SK-N-SH (cell line): Measurements from ENCODE around the gene KDM4F. TPM values are rescaled to one million over a fixed set of nuclear protein-coding genes. Genes with fewer than 3 reads are reported as not detected.

Experiments used
- CTCF ChIA-PET: fragments of 300-600, 350-600 bp; formaldehyde crosslinking; extraction: SDS; loops from one replicate; lab custom pipeline; 2021; lab: Yijun Ruan, JAX
- POLR2A ChIA-PET: fragments of 350-600 bp; sonication (Branson Sonifier 250); formaldehyde crosslinking; extraction: SDS; loops from one replicate; lab custom pipeline; 2020; ENCODE audit warnings: antibody characterized with exemption, inconsistent platforms; lab: Yijun Ruan, JAX
- DNase-seq: peaks from one replicate; pipeline ENCODE4 v3.0.0; 2012
- H2AFZ ChIP-seq: fragments of 200-600 bp; sonication (generic); 2 replicates; pipeline ENCODE4 v1.8.1; 2016; ENCODE audit warnings: antibody characterized with exemption, mild to moderate bottlenecking, low read depth
- H3F3A ChIP-seq: fragments of 200-600 bp; sonication (generic); replicated peaks from 2 replicates; pipeline ENCODE3; 2016; ENCODE audit warnings: antibody characterized with exemption, mild to moderate bottlenecking; ENCODE audit not compliant: insufficient read depth
- H3K27ac ChIP-seq, 2 experiments: fragments of 200-500 bp in 1 of 2; fragments of 200-600 bp in 1 of 2; sonication (Bioruptor generic) in 1 of 2; sonication (generic), shearing (Covaris generic) in 1 of 2; 2 replicates each; pipeline versions ENCODE4 v1.5.1 to v1.6.1; 2014 to 2016; ENCODE audit warnings: low read depth in 2 of 2, inconsistent platforms in 1 of 2, low read length in 1 of 2, mild to moderate bottlenecking in 1 of 2, mixed read lengths in 1 of 2
- H3K27me3 ChIP-seq: fragments of 200-600 bp; sonication (generic), shearing (Covaris generic); 2 replicates; pipeline ENCODE4 v1.6.1; 2016; ENCODE audit warnings: mixed run types; ENCODE audit not compliant: insufficient read depth
- H3K36me3 ChIP-seq, 2 experiments: fragments of 200-500 bp in 1 of 2; fragments of 200-600 bp in 1 of 2; sonication (Bioruptor generic) in 1 of 2; sonication (generic) in 1 of 2; replicated peaks in 1 of 2; 2 replicates each; pipeline versions ENCODE3 to v1.5.1; 2014 to 2016; ENCODE audit warnings: low read length in 1 of 2, mild to moderate bottlenecking in 1 of 2; ENCODE audit not compliant: insufficient read depth in 2 of 2, control insufficient read depth in 1 of 2
- H3K4me1 ChIP-seq, 2 experiments: fragments of 200-500 bp in 1 of 2; fragments of 200-600 bp in 1 of 2; sonication (Bioruptor generic) in 1 of 2; sonication (generic), shearing (Covaris generic) in 1 of 2; 2 replicates each; pipeline versions ENCODE4 v1.5.1 to v1.6.1; 2014 to 2016; ENCODE audit warnings: low read depth in 1 of 2, low read length in 1 of 2, mixed run types in 1 of 2; ENCODE audit not compliant: insufficient read depth in 2 of 2, control insufficient read depth in 1 of 2
- H3K4me2 ChIP-seq: fragments of 200-600 bp; sonication (generic), shearing (Covaris generic); 2 replicates; pipeline ENCODE4 v1.6.1; 2017; ENCODE audit warnings: mixed run types
- H3K4me3 ChIP-seq, 2 experiments: fragments of 200-500 bp in 1 of 2; fragments of 200-600 bp in 1 of 2; sonication (Bioruptor generic) in 1 of 2; sonication (generic), shearing (Covaris generic) in 1 of 2; 2 replicates each; pipeline versions ENCODE4 v1.5.1 to v1.8.1; 2014 to 2016; ENCODE audit warnings: low read depth in 2 of 2, inconsistent platforms in 1 of 2, low read length in 1 of 2, mild to moderate bottlenecking in 1 of 2, mixed read lengths in 1 of 2, moderate library complexity in 1 of 2
- H3K79me2 ChIP-seq: fragments of 200-600 bp; sonication (generic); 2 replicates; pipeline ENCODE4 v1.8.1; 2017; ENCODE audit warnings: mild to moderate bottlenecking; ENCODE audit not compliant: insufficient read depth
- H3K9ac ChIP-seq: fragments of 200-600 bp; sonication (generic); 2 replicates; pipeline ENCODE4 v1.6.1; 2017; ENCODE audit warnings: mixed run types
- H3K9me2 ChIP-seq: fragments of 200-600 bp; sonication (generic); 2 replicates; pipeline ENCODE4 v1.6.1; 2017; ENCODE audit warnings: mixed run types
- H3K9me3 ChIP-seq: fragments of 200-600 bp; sonication (generic); 2 replicates; pipeline ENCODE4 v1.6.1; 2017; ENCODE audit warnings: mixed run types, mild to moderate bottlenecking, moderate library complexity
- H4K20me1 ChIP-seq: fragments of 200-600 bp; sonication (generic); 2 replicates; pipeline ENCODE4 v1.6.1; 2017; ENCODE audit warnings: mild to moderate bottlenecking, mixed run types; ENCODE audit not compliant: insufficient read depth
- CHD2 ChIP-seq: fragments of 150-350 bp; IDR thresholded peaks from 2 replicates; pipeline ENCODE4 v1.6.1; 2018; ENCODE audit warnings: low read length; ENCODE audit not compliant: partially characterized antibody
- ELF1 ChIP-seq: IDR thresholded peaks from 2 replicates; pipeline ENCODE4 v1.4.0; 2012
- EP300 ChIP-seq, 2 experiments: IDR thresholded peaks; 2 replicates each; pipeline versions ENCODE4 v1.4.0 to v1.6.1; 2012; ENCODE audit warnings: borderline replicate concordance in 1 of 2, low read depth in 1 of 2, low read length in 1 of 2
- FOSL2 ChIP-seq: IDR thresholded peaks from 2 replicates; pipeline ENCODE4 v1.4.0; 2012; ENCODE audit warnings: low read depth, mild to moderate bottlenecking, moderate library complexity, borderline replicate concordance
- FOXJ3 ChIP-seq: sonication (generic); formaldehyde crosslinking; IDR thresholded peaks from 2 replicates; pipeline ENCODE4 v1.5.1; 2020; ENCODE audit warnings: mild to moderate bottlenecking, missing genetic modification reagents
- FOXM1 ChIP-seq: IDR thresholded peaks from 2 replicates; pipeline ENCODE4 v1.4.0; 2012; ENCODE audit warnings: low read depth, mild to moderate bottlenecking
- IRF3 ChIP-seq: fragments of 150-350 bp; IDR thresholded peaks from 2 replicates; pipeline ENCODE4 v1.6.1; 2016; ENCODE audit warnings: mild to moderate bottlenecking, low read depth, low read length
- MEF2A ChIP-seq: IDR thresholded peaks from 2 replicates; pipeline ENCODE4 v1.4.0; 2012; ENCODE audit warnings: low read depth, borderline replicate concordance
- MXI1 ChIP-seq: IDR thresholded peaks from 2 replicates; pipeline ENCODE4 v1.6.1; 2012; ENCODE audit warnings: mild to moderate bottlenecking, low read depth, low read length, improper control_type of control experiment
- POLR2AphosphoS5 ChIP-seq: IDR thresholded peaks from 2 replicates; pipeline ENCODE4 v1.6.1; 2012; ENCODE audit warnings: low read depth, low read length
- RAD21 ChIP-seq: IDR thresholded peaks from 2 replicates; pipeline ENCODE4 v1.6.1; 2012; ENCODE audit warnings: mild to moderate bottlenecking, low read length
- RCOR1 ChIP-seq: fragments of 150-350 bp; IDR thresholded peaks from 2 replicates; pipeline ENCODE4 v1.6.1; 2017; ENCODE audit warnings: antibody characterized with exemption, low read length
- REST ChIP-seq: IDR thresholded peaks from 2 replicates; pipeline ENCODE4 v1.6.1; 2012; ENCODE audit warnings: mild to moderate bottlenecking, low read depth, low read length, moderate library complexity
- RFX5 ChIP-seq: IDR thresholded peaks from 2 replicates; pipeline ENCODE4 v1.6.1; 2012; ENCODE audit warnings: mild to moderate bottlenecking, improper control_type of control experiment, low read length
- SMC3 ChIP-seq: IDR thresholded peaks from 2 replicates; pipeline ENCODE4 v1.6.1; 2012; ENCODE audit warnings: low read depth, low read length, improper control_type of control experiment
- TAF1 ChIP-seq: IDR thresholded peaks from 2 replicates; pipeline ENCODE4 v1.6.1; 2012; ENCODE audit warnings: low read depth, mild to moderate bottlenecking, low read length, moderate library complexity, borderline replicate concordance
- WGBS: methylation state at CpG from one replicate; pipeline ENCODE4 v1.1.6; 2017; ENCODE audit warnings: low lambda C conversion rate; 5-methylcytosine and 5-hydroxymethylcytosine counted together
- polyA plus RNA-seq, 3 experiments: library from polyadenylated mRNA; depleted of rRNA; stranded (reverse); fragments of >200 nt; gene quantifications; 2 replicates each; pipeline ENCODE4 v1.2.3, GENCODE V29; 2012
- TF ChIP-seq, protein P1 (sequence below): IDR thresholded peaks from 2 replicates; pipeline ENCODE4 v1.4.0; 2012; ENCODE audit warnings: low read depth, borderline replicate concordance
- TF ChIP-seq, protein P2 (sequence below): IDR thresholded peaks from 2 replicates; pipeline ENCODE4 v1.4.0; 2012; ENCODE audit warnings: low read depth, borderline replicate concordance

KDM4F gene
- polyA plus RNA-seq, 1 of the 3 experiments (the other 2 are of a cell fraction), result not detected

DNA sequence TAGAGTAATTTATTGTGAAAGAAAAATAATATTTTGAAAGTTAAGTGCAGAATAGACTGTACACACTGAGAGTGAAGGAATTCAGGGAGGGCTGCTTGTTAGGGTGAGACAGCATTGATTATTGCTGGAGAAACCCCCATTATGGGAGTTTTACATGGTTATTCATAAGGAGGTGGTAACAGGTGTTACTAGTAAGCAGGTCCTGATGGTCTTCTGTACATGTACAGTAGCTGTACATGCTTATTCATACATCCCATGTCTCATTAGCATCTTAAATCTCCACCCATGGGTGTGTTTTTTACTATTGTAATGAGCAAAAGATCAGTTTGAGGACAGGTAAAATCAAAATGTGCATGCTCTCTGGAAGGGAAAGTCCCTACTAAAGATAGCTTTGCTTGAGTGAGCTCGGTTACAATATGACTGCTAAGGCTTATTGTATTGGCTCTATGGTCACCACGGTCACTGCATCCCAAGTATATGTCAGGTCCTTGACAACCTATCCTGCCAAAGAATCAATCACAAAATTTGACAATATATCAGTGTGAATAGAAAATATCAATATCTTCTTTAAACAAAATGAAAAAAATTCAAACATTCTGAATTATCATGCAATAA lies 6.2 kb downstream of the KDM4F start:
- H3K9me2 ChIP-seq, result no peaks in the 10 kb centered on the region
- no peaks in the 10 kb centered on the region for H4K20me1 ChIP-seq
- no peak overlapping the region for H2AFZ ChIP-seq
- no peak overlapping the region for H3K4me2 ChIP-seq
- H3K27me3 ChIP-seq, result no peaks in the 10 kb centered on the region; the same call in 1 of the 2 replicates
- POLR2A ChIA-PET, result no interaction called here
- 10% methylated on average over 2 of the region's 2 CpGs for whole genome bisulfite sequencing
- H3K9me3 ChIP-seq, result no peaks in the 10 kb centered on the region
- H3K4me3 ChIP-seq, result no peak overlapping the region
- no peaks in the 10 kb centered on the region for H3K36me3 ChIP-seq
- H3K9ac ChIP-seq, result no peak overlapping the region
- CTCF ChIA-PET, result no interaction called here
- H3K4me1 ChIP-seq, result no peaks in the 10 kb centered on the region
- no peaks in the 10 kb centered on the region for H3K79me2 ChIP-seq
- no peaks in the 10 kb centered on the region for H3F3A ChIP-seq
- TF ChIP-seq IRF3 (no peak), ELF1 (no peak), EP300 (IDR thresholded peaks at IDR 0.05; ENCODE audit: borderline replicate concordance in 1 of 2, low read depth in 1 of 2, low read length in 1 of 2) (no peak), MXI1 (no peak), TAF1 (no peak), MEF2A (no peak), REST (no peak), SMC3 (no peak), FOXJ3 (CRISPR knock-in tag) (no peak), RFX5 (no peak)
- no peak overlapping the region for H3K27ac ChIP-seq
- DNase-seq, result no peak

DNA sequence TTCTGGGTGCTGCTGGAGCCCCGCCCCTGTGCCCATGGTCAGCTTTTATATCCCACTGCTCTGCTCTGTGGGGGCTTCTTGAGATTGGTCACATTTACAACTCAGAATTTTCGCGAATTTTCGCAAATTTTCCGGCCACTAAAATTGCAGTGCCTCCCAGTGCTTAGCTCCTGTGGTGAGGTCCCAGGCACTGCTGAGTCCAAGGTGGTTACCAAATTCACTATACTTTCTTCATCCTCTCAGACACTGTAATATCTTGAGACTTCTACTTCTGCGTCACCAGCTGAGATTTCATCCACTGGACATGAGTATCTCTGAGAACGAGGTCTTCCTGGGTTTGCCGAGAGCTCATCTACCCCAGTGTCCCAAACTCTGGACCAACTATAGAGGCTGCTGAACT lies 8.7 kb downstream of the KDM4F start:
- no peak overlapping the region for H3K9ac ChIP-seq
- WGBS, result 90% methylated on average over 8 of the region's 8 CpGs
- H3K9me2 ChIP-seq, result no peaks in the 10 kb centered on the region
- no peaks in the 10 kb centered on the region; the same call in 1 of the 2 replicates for H3K27me3 ChIP-seq
- H3K4me1 ChIP-seq, result no peaks in the 10 kb centered on the region
- ChIA-PET POLR2A (interaction anchor here (1.1 kb wide), 1 partner anchor 732 kb away, joined by 3 read pairs; the partner anchor contains the start of gene FAM76B), CTCF (interaction anchor here (0.9 kb wide), 1 partner anchor 9 kb away, joined by 3 read pairs; the partner anchor contains the start of gene SRSF8)
- no peaks in the 10 kb centered on the region for H3F3A ChIP-seq
- no peak overlapping the region for H2AFZ ChIP-seq
- no peak overlapping the region for H3K4me3 ChIP-seq
- H4K20me1 ChIP-seq, result no peaks in the 10 kb centered on the region
- H3K9me3 ChIP-seq, result no peaks in the 10 kb centered on the region
- no peak overlapping the region for H3K4me2 ChIP-seq
- H3K27ac ChIP-seq, result no peak overlapping the region
- H3K36me3 ChIP-seq, result no peaks in the 10 kb centered on the region
- no peaks in the 10 kb centered on the region for H3K79me2 ChIP-seq
- no peak for DNase-seq
- TF ChIP-seq, protein P1, sequence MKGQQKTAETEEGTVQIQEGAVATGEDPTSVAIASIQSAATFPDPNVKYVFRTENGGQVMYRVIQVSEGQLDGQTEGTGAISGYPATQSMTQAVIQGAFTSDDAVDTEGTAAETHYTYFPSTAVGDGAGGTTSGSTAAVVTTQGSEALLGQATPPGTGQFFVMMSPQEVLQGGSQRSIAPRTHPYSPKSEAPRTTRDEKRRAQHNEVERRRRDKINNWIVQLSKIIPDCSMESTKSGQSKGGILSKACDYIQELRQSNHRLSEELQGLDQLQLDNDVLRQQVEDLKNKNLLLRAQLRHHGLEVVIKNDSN, result no peak
- no peak for TF ChIP-seq RCOR1
- TF ChIP-seq FOXJ3 (CRISPR knock-in tag), result no peak
- no peak for TF ChIP-seq FOXM1
- TF ChIP-seq RAD21, result no peak
- no peak for TF ChIP-seq FOSL2
- no peak for TF ChIP-seq CHD2
- TF ChIP-seq POLR2AphosphoS5, result no peak
- TF ChIP-seq ELF1, result no peak
- TF ChIP-seq, protein P2, sequence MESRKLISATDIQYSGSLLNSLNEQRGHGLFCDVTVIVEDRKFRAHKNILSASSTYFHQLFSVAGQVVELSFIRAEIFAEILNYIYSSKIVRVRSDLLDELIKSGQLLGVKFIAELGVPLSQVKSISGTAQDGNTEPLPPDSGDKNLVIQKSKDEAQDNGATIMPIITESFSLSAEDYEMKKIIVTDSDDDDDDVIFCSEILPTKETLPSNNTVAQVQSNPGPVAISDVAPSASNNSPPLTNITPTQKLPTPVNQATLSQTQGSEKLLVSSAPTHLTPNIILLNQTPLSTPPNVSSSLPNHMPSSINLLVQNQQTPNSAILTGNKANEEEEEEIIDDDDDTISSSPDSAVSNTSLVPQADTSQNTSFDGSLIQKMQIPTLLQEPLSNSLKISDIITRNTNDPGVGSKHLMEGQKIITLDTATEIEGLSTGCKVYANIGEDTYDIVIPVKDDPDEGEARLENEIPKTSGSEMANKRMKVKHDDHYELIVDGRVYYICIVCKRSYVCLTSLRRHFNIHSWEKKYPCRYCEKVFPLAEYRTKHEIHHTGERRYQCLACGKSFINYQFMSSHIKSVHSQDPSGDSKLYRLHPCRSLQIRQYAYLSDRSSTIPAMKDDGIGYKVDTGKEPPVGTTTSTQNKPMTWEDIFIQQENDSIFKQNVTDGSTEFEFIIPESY, result no peak
